LNCAP (cell line): ENCODE measurements around the gene CAPZA3.

Source experiments
- CTCF ChIP-seq: fragments of 450-650 bp; IDR thresholded peaks from 2 replicates; pipeline ENCODE4 v1.5.1; 2017; ENCODE audit warnings: mild to moderate bottlenecking

CAPZA3 gene

GRCh38 chr12:18716236-18716635 lies 21.7 kb upstream of the CAPZA3 start:
- TF ChIP-seq CTCF, result no peak

DNA sequence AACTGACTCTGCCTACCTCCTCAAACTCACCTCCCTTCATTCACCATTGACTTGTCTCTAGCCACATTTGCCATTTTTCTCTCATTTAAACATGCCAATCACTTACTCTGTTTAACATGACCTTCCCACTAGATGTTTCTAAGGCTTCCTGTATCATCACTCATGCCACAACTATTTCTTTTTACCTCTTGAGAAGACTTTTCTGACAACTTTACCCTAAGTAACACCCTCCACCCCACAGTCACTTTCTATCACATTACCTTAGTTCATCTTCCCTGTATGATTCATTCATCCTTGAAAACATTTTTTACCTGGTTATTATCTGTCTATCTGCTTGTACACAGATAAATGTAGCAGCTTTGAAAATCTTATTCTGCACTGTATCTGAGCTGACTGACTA lies 19.5 kb upstream of the CAPZA3 start:
- no peak for TF ChIP-seq CTCF

GRCh38 chr12:18719922-18720510 lies 17.9 kb upstream of the CAPZA3 start:
- no peak for TF ChIP-seq CTCF

DNA sequence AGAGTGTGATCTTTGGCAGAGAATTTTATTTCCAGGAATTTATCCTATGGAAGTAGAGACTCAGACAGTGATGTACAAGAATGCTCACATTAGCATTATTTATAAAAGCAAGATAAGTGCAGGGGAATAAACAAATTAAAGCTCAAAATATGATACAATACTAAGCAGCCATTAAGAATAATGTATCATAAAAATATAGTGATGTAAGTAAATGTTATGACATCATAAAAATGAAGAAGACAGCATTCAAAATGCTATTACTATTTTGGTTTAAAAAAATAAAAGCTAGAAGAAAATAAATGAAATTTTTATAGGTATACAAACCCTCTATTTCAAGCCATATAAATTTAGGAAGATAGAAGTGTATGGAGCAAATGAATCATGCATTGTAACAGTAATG lies 17.2 kb upstream of the CAPZA3 start:
- no peak for TF ChIP-seq CTCF

DNA sequence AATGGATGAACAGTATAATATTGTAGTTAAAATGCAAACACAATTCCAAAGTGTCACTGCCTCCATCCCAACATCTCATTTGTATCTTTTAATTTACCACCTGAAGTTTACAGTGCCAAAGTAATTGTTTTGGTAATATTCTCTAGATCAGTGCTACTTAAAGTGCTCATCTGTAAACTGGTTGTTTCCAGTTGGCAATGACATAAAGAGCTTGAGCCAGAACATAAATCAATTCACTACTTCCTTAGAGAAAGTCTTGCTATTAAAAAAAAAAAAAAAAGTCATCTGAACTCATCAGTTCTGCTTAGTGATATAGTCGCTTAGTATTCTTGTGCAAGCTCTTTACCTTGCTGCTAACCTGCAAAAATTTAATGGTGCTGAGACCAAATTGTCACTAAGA lies 16.5 kb upstream of the CAPZA3 start:
- no peak for TF ChIP-seq CTCF

GRCh38 chr12:18723752-18724151 lies 14.2 kb upstream of the CAPZA3 start:
- TF ChIP-seq CTCF, result no peak

- no peak for TF ChIP-seq CTCF
Observed at GRCh38 chr12:18731156-18731555, 6.8 kb upstream of the CAPZA3 start.

GRCh38 chr12:18747895-18748294 lies 10.0 kb downstream of the CAPZA3 start:
- no peak for TF ChIP-seq CTCF
